ENCODE results near the gene SH3BP5L. TPM values are rescaled to one million over a fixed set of nuclear protein-coding genes. Genes with fewer than 3 reads are reported as not detected.

Gene SH3BP5L
- total and polyA plus RNA-seq, 4 donors = 16.4 to 25.5 (median 17.5) TPM

GRCh38 chr1:248828845-248829244 lies 3.1 kb upstream of the SH3BP5L start:
- WGBS, 2 donors = 30 to 47% methylated on average over 3 of the region's 3 CpGs
- no peak overlapping the region for H3K4me3 ChIP-seq
- no peak for ATAC-seq (ENCODE audit: insufficient read depth, low FRiP score)
- no peak overlapping the region for H3K9ac ChIP-seq (ENCODE audit: insufficient read depth in 1 of 2, low read length in 2 of 2)
- peaks cover 0 to 7% (median 3%) of the 10 kb centered on the region in 4 donors for H3K36me3 ChIP-seq (ENCODE audit: control insufficient read depth in 4 of 4, insufficient read depth in 4 of 4, low read length in 4 of 4)
- peaks cover 12 to 20% (median 16%) of the 10 kb centered on the region in 5 donors for H3K4me1 ChIP-seq (ENCODE audit: control insufficient read depth in 5 of 5, insufficient read depth in 5 of 5, low read length in 5 of 5)
- no peaks in the 10 kb centered on the region for H3K27me3 ChIP-seq (ENCODE audit: control insufficient read depth in 3 of 3, insufficient read depth in 3 of 3, low read length in 2 of 3)
- no peak for TF ChIP-seq CTCF (IDR thresholded peaks at IDR 0.05; ENCODE audit: control extremely low read depth, extremely low read depth)
- no peak for DNase-seq
- no peak overlapping the region for H3K27ac ChIP-seq (ENCODE audit: low read depth in 1 of 2, low read length in 1 of 2)
- no peaks in the 10 kb centered on the region for H3K9me3 ChIP-seq (ENCODE audit: control insufficient read depth in 4 of 4, insufficient read depth in 3 of 4, low read length in 3 of 4)

GRCh38 chr1:248825573-248825908 lies 174 bp downstream of the SH3BP5L start:
- DNase-seq = no peak
- peak overlapping the region; percentile 92 for H3K4me3 ChIP-seq
- no peaks in the 10 kb centered on the region for H3K9me3 ChIP-seq (ENCODE audit: control insufficient read depth in 4 of 4, insufficient read depth in 3 of 4, low read length in 3 of 4)
- no peak for TF ChIP-seq CTCF (IDR thresholded peaks at IDR 0.05; ENCODE audit: control extremely low read depth, extremely low read depth)
- no peaks in the 10 kb centered on the region for H3K27me3 ChIP-seq (ENCODE audit: control insufficient read depth in 3 of 3, insufficient read depth in 3 of 3, low read length in 2 of 3)
- no peak for ATAC-seq (ENCODE audit: insufficient read depth, low FRiP score)
- H3K36me3 ChIP-seq (ENCODE audit: control insufficient read depth in 4 of 4, insufficient read depth in 4 of 4, low read length in 4 of 4) = peaks cover 0 to 13% (median 9%) of the 10 kb centered on the region in 4 donors
- 0 to 1% methylated on average over 18 of the region's 18 CpGs for WGBS, 2 donors
- H3K4me1 ChIP-seq (ENCODE audit: control insufficient read depth in 5 of 5, insufficient read depth in 5 of 5, low read length in 5 of 5) = peaks cover 16 to 34% (median 27%) of the 10 kb centered on the region in 5 donors
- peak overlapping the region; percentile 97 to 100 for H3K9ac ChIP-seq (ENCODE audit: insufficient read depth in 1 of 2, low read length in 2 of 2)
- H3K27ac ChIP-seq (ENCODE audit: low read depth in 1 of 2, low read length in 1 of 2) = peak overlapping the region; percentile 79 to 98

- Histone ChIP-seq H3K27me3 (ENCODE audit: control insufficient read depth in 3 of 3, insufficient read depth in 3 of 3, low read length in 2 of 3) (no peaks in the 10 kb centered on the region), H3K36me3 (ENCODE audit: control insufficient read depth in 4 of 4, insufficient read depth in 4 of 4, low read length in 4 of 4) (peaks cover 0 to 15% (median 10%) of the 10 kb centered on the region in 4 donors), H3K9me3 (ENCODE audit: control insufficient read depth in 4 of 4, insufficient read depth in 3 of 4, low read length in 3 of 4) (no peaks in the 10 kb centered on the region), H3K4me1 (ENCODE audit: control insufficient read depth in 5 of 5, insufficient read depth in 5 of 5, low read length in 5 of 5) (peaks cover 16 to 34% (median 27%) of the 10 kb centered on the region in 5 donors), H3K27ac (ENCODE audit: low read depth in 1 of 2, low read length in 1 of 2) (peak overlapping the region; percentile 79 to 98), H3K4me3 (peak overlapping the region; percentile 92), H3K9ac (ENCODE audit: insufficient read depth in 1 of 2, low read length in 2 of 2) (peak overlapping the region; percentile 97 to 100)
- 38 to 45% methylated on average over 10 of the region's 10 CpGs for WGBS, 2 donors
- ATAC-seq (ENCODE audit: insufficient read depth, low FRiP score) (no peak), DNase-seq (no peak)
- TF ChIP-seq CTCF (IDR thresholded peaks at IDR 0.05; ENCODE audit: control extremely low read depth, extremely low read depth) = no peak
Observed at GRCh38 chr1:248825136-248825535, 579 bp downstream of the SH3BP5L start.

GRCh38 chr1:248824701-248825100 lies 1.0 kb downstream of the SH3BP5L start:
- Histone ChIP-seq H3K27me3 (ENCODE audit: control insufficient read depth in 3 of 3, insufficient read depth in 3 of 3, low read length in 2 of 3) (no peaks in the 10 kb centered on the region), H3K9ac (ENCODE audit: insufficient read depth in 1 of 2, low read length in 2 of 2) (peak overlapping the region; percentile 97 to 100), H3K4me3 (peak overlapping the region; percentile 92), H3K4me1 (ENCODE audit: control insufficient read depth in 5 of 5, insufficient read depth in 5 of 5, low read length in 5 of 5) (peaks cover 16 to 34% (median 26%) of the 10 kb centered on the region in 5 donors), H3K36me3 (ENCODE audit: control insufficient read depth in 4 of 4, insufficient read depth in 4 of 4, low read length in 4 of 4) (peaks cover 0 to 16% (median 10%) of the 10 kb centered on the region in 4 donors), H3K9me3 (ENCODE audit: control insufficient read depth in 4 of 4, insufficient read depth in 3 of 4, low read length in 3 of 4) (no peaks in the 10 kb centered on the region), H3K27ac (ENCODE audit: low read depth in 1 of 2, low read length in 1 of 2) (peak overlapping the region; percentile 13 to 29)
- ATAC-seq (ENCODE audit: insufficient read depth, low FRiP score) = no peak
- DNase-seq = no peak
- no peak for TF ChIP-seq CTCF (IDR thresholded peaks at IDR 0.05; ENCODE audit: control extremely low read depth, extremely low read depth)
- WGBS, 2 donors = 91 to 92% methylated on average over 3 of the region's 3 CpGs

All from lung (tissue), 12 donors.